Keratinocyte (primary cell): ENCODE data around the gene PIGM. TPM values are rescaled to one million over a fixed set of nuclear protein-coding genes. Genes with fewer than 3 reads are reported as not detected.

Experiments
- DNase-seq: peaks from one replicate; pipeline ENCODE4 v3.0.0-alpha.2; 2011; ENCODE audit warnings: low read depth, missing footprints, low spot score
- FAIRE-seq: peaks from 2 replicates; lab custom pipeline; 2011; peaks lifted over from hg19 to GRCh38; lab: Jason Lieb, UNC
- H2AFZ ChIP-seq: 2 replicates; pipeline ENCODE4 v1.6.0; 2012; ENCODE audit warnings: low read length, control low read depth, inconsistent platforms; ENCODE audit not compliant: control insufficient read depth
- H3K27ac ChIP-seq: 2 replicates; pipeline ENCODE4 v1.5.1; 2011; ENCODE audit warnings: low read length; ENCODE audit not compliant: control insufficient read depth, insufficient read depth
- H3K27me3 ChIP-seq: 3 replicates; pipeline ENCODE4 v1.6.0; 2011; ENCODE audit warnings: low read length; ENCODE audit not compliant: control insufficient read depth, insufficient read depth; ENCODE audit errors: extremely low read depth
- H3K36me3 ChIP-seq, 2 experiments: 2 replicates in 1 of 2; 3 replicates in 1 of 2; pipeline ENCODE4 v1.5.1; 2011; ENCODE audit warnings: low read length in 2 of 2, mild to moderate bottlenecking in 1 of 2; ENCODE audit not compliant: control insufficient read depth in 2 of 2, insufficient read depth in 2 of 2; ENCODE audit errors: extremely low read depth in 1 of 2
- H3K4me1 ChIP-seq: 3 replicates; pipeline ENCODE4 v1.5.1; 2011; ENCODE audit warnings: low read length; ENCODE audit not compliant: control insufficient read depth, insufficient read depth; ENCODE audit errors: extremely low read depth
- H3K4me2 ChIP-seq: 3 replicates; pipeline ENCODE4 v1.6.0; 2011; ENCODE audit warnings: low read depth, low read length; ENCODE audit not compliant: control insufficient read depth, insufficient read depth; ENCODE audit errors: extremely low read depth
- H3K4me3 ChIP-seq, 3 experiments: fragments of 200-600 bp in 1 of 3; sonication (generic) in 1 of 3; 2 replicates in 2 of 3; 3 replicates in 1 of 3; pipeline ENCODE4 v1.5.1; 2011 to 2016; ENCODE audit warnings: low read length in 3 of 3, mild to moderate bottlenecking in 3 of 3, control low read depth in 2 of 3, inconsistent platforms in 1 of 3, low read depth in 1 of 3, mixed read lengths in 1 of 3, mixed run types in 1 of 3, moderate library complexity in 1 of 3; ENCODE audit not compliant: control insufficient read depth in 2 of 3, insufficient read depth in 2 of 3; ENCODE audit errors: extremely low read depth in 1 of 3
- H3K79me2 ChIP-seq: 2 replicates; pipeline ENCODE4 v1.6.0; 2012; ENCODE audit warnings: low read length; ENCODE audit not compliant: control insufficient read depth, insufficient read depth
- H3K9ac ChIP-seq: 3 replicates; pipeline ENCODE4 v1.6.0; 2011; ENCODE audit warnings: low read length; ENCODE audit not compliant: control insufficient read depth, insufficient read depth; ENCODE audit errors: extremely low read depth
- H3K9me1 ChIP-seq: 3 replicates; pipeline ENCODE4 v1.6.0; 2011; ENCODE audit warnings: low read length; ENCODE audit not compliant: control insufficient read depth, insufficient read depth; ENCODE audit errors: extremely low read depth
- H3K9me3 ChIP-seq: 2 replicates; pipeline ENCODE4 v1.5.1; 2012; ENCODE audit warnings: low read depth, low read length; ENCODE audit not compliant: control insufficient read depth
- H4K20me1 ChIP-seq: 3 replicates; pipeline ENCODE4 v1.6.0; 2011; ENCODE audit warnings: low read length; ENCODE audit not compliant: control insufficient read depth, insufficient read depth; ENCODE audit errors: extremely low read depth
- EZH2 ChIP-seq: IDR thresholded peaks from one replicate; pipeline ENCODE4 v1.6.1; 2012; ENCODE audit warnings: inconsistent platforms, mild to moderate bottlenecking, low read length, moderate library complexity
- dilution Hi-C: fragments of 300-500 bp; cut with MboI; formaldehyde crosslinking; loops from one replicate; pipeline ENCODE4 v1.7.0; 2020; ENCODE audit warnings: low sequenced_read_pairs; ENCODE audit not compliant: extremely low pct_ligation_motif_present
- polyA plus RNA-seq, 5 experiments: library from polyadenylated mRNA; depleted of rRNA in 3 of 5; stranded (reverse) in 3 of 5; stranded (forward) in 1 of 5; unstranded in 1 of 5; fragments of >200 nt; gene quantifications; 1 replicate in 1 of 5; 2 replicates in 3 of 5; 3 replicates in 1 of 5; pipeline versions ENCODE4 v1.2.1 to v1.2.3, GENCODE V29; 2011 to 2012; ENCODE audit warnings: missing spikeins in 2 of 5, low read depth in 1 of 5, low replicate concordance in 1 of 5
- TF ChIP-seq, protein P1 (sequence below), 3 experiments: IDR thresholded peaks in 1 of 3; conservative IDR thresholded peaks in 1 of 3; optimal IDR thresholded peaks in 1 of 3; 2 replicates in 2 of 3; 3 replicates in 1 of 3; pipeline versions ENCODE3 to v1.5.1; 2011; ENCODE audit warnings: low read length in 3 of 3, mild to moderate bottlenecking in 3 of 3, moderate library complexity in 2 of 3, control low read depth in 1 of 3, inconsistent platforms in 1 of 3; ENCODE audit not compliant: insufficient read depth in 2 of 3; ENCODE audit errors: extremely low read depth in 1 of 3

PIGM gene
- polyA plus RNA-seq, 1 donor (not counting 4 experiments of a cell fraction or from before 2014, with no cell fraction given) = 3.1 TPM

DNA sequence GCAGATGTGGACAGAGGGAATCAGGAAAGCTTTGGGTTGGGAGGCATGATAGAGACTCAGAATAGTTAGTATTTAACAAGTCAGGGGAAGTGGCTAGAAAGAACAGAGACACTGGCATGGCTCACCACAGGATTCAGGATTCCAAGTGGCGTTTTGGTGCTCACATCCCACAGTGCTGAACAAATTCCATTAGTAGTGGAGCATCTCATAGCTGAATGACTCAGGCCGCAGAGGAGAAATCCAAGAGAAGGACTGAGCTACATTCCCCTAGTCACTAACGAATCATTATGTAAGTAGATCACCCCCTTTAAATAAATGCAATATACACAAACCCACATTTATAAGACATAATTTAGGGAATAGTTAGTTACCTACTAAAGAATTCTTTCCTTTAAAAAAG lies 44.5 kb upstream of the PIGM start:
- no peaks in the 10 kb centered on the region for H3K9me3 ChIP-seq
- no peak overlapping the region for H3K9ac ChIP-seq
- peaks cover 20% of the 10 kb centered on the region for H3K27me3 ChIP-seq
- H3K36me3 ChIP-seq = no peaks in the 10 kb centered on the region
- no peak for DNase-seq
- no peak overlapping the region for H3K4me3 ChIP-seq
- dilution Hi-C loops = no loop called here
- H3K4me1 ChIP-seq = no peaks in the 10 kb centered on the region
- no peaks in the 10 kb centered on the region for H3K9me1 ChIP-seq
- FAIRE-seq = no peak
- H3K4me2 ChIP-seq = no peak overlapping the region
- no peak overlapping the region for H3K27ac ChIP-seq
- H3K79me2 ChIP-seq = no peaks in the 10 kb centered on the region
- TF ChIP-seq EZH2 = no peak
- TF ChIP-seq, protein P1, sequence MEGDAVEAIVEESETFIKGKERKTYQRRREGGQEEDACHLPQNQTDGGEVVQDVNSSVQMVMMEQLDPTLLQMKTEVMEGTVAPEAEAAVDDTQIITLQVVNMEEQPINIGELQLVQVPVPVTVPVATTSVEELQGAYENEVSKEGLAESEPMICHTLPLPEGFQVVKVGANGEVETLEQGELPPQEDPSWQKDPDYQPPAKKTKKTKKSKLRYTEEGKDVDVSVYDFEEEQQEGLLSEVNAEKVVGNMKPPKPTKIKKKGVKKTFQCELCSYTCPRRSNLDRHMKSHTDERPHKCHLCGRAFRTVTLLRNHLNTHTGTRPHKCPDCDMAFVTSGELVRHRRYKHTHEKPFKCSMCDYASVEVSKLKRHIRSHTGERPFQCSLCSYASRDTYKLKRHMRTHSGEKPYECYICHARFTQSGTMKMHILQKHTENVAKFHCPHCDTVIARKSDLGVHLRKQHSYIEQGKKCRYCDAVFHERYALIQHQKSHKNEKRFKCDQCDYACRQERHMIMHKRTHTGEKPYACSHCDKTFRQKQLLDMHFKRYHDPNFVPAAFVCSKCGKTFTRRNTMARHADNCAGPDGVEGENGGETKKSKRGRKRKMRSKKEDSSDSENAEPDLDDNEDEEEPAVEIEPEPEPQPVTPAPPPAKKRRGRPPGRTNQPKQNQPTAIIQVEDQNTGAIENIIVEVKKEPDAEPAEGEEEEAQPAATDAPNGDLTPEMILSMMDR (optimal IDR thresholded peaks at IDR 0.05 in 1 of 3, IDR thresholded peaks at IDR 0.05 in 1 of 3, conservative IDR thresholded peaks at IDR 0.05 in 1 of 3; ENCODE audit: extremely low read depth in 1 of 3, insufficient read depth in 2 of 3, low read length in 3 of 3) = no peak
- H2AFZ ChIP-seq = no peak overlapping the region
- no peaks in the 10 kb centered on the region for H4K20me1 ChIP-seq

DNA sequence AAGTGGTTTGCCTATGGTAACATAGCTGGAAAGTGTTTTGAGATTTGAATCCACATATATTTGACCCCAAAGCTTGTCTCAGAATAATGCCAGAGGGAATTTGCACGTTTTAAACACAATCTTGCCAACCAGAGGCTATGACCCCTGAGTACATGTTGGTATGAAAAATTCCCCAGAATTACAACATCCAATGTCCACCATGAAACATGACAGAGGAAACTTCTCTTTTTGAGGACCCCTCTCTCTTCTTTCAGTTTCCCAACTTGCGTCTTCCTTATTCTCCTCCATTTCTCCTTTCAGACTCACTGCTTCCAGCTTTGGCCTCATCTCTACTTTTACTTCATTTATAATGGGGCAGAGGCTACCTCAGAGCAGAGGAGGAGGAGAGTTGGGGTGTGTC lies 44.0 kb upstream of the PIGM start:
- H3K27me3 ChIP-seq = peaks cover 18% of the 10 kb centered on the region
- TF ChIP-seq, protein P1 (optimal IDR thresholded peaks at IDR 0.05 in 1 of 3, IDR thresholded peaks at IDR 0.05 in 1 of 3, conservative IDR thresholded peaks at IDR 0.05 in 1 of 3; ENCODE audit: extremely low read depth in 1 of 3, insufficient read depth in 2 of 3, low read length in 3 of 3) = no peak
- TF ChIP-seq EZH2 = no peak
- no peak overlapping the region for H2AFZ ChIP-seq
- no peak overlapping the region for H3K27ac ChIP-seq
- H4K20me1 ChIP-seq = no peaks in the 10 kb centered on the region
- no peaks in the 10 kb centered on the region for H3K36me3 ChIP-seq
- no peaks in the 10 kb centered on the region for H3K79me2 ChIP-seq
- no peaks in the 10 kb centered on the region for H3K9me3 ChIP-seq
- H3K4me3 ChIP-seq = no peak overlapping the region
- dilution Hi-C loops = no loop called here
- DNase-seq (no peak), FAIRE-seq (no peak)
- no peak overlapping the region for H3K9ac ChIP-seq
- no peaks in the 10 kb centered on the region for H3K4me1 ChIP-seq
- no peak overlapping the region for H3K4me2 ChIP-seq
- H3K9me1 ChIP-seq = no peaks in the 10 kb centered on the region
